Stimulated activated naive CD8-positive, alpha-beta T cell treated with anti-CD3 and anti-CD28 coated beads, Interleukin-15, amount 100 ng/mL, for 72 hours (primary cell): Measurements from ENCODE around the gene PRM3.

Source experiments
- ATAC-seq: fragments of 150-1000 bp; cut with Tn5 transposase; 2 replicates; pipeline ENCODE4 v1.10.0; 2021; ENCODE audit warnings: mild to moderate bottlenecking, moderate library complexity
- DNase-seq, 2 donors: peaks; one replicate each; pipeline ENCODE4 v3.0.0; 2021 to 2022
- H3K27ac Mint-ChIP-seq, 2 donors: one replicate each; pipeline ENCODE4 v1.8.0; 2022; ENCODE audit warnings: mild to moderate bottlenecking in 2 of 2, mixed read lengths in 2 of 2, moderate library complexity in 2 of 2
- H3K27me3 Mint-ChIP-seq: one replicate; pipeline ENCODE4 v1.8.0; 2022; ENCODE audit warnings: mixed read lengths
- H3K4me1 Mint-ChIP-seq: one replicate; pipeline ENCODE4 v1.8.0; 2022; ENCODE audit warnings: mild to moderate bottlenecking, mixed read lengths
- H3K4me3 Mint-ChIP-seq, 2 donors: one replicate each; pipeline ENCODE4 v1.8.0; 2022; ENCODE audit warnings: mild to moderate bottlenecking in 2 of 2, mixed read lengths in 2 of 2, moderate library complexity in 1 of 2
- H3K9me3 Mint-ChIP-seq, 2 donors: one replicate each; pipeline ENCODE4 v1.8.0; 2022; ENCODE audit warnings: mixed read lengths in 2 of 2

Gene PRM3

DNA sequence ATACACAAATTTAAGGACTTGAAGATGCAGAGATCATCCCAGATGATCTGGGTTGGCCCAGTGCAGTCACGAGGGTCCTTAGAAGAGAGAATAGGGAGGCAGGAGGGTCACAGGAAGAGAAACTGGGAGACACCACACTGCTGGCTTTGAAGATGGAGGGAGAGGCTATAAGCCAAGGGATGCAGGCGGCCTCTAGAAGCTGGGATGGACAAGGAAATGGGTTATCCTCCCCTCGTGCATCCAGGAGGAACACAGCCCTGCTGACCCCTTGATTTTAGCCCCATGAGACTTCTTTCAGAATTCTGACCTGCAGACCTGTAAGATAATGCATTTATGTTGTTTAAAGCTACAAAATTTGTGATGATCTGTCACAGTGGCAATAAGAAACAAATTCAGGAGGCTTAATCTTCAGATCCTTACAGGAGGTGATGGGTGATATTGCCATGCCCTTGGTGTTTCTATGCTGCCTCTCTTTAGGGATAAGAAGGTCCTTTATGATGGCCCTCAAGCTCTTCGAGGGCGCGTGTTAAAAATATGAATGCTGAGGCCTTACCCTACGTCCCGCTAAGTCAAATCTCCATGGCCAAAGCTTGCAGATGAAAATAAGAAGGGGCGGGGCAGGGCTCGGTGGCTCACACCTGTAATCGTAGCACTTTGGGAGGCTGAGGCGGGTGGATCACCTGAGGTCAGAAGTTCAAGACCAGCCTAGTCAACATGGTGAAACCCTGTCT, 4.3 kb upstream of the PRM3 start:
- Mint-ChIP-seq H3K9me3 (no peaks in the 10 kb centered on the region), H3K27me3 (no peaks in the 10 kb centered on the region), H3K4me3 (no peak overlapping the region), H3K27ac (peak overlapping the region in 1 of 2 donors; percentile 34), H3K4me1 (peaks cover 12% of the 10 kb centered on the region)
- ATAC-seq (no peak), DNase-seq (no peak)

GRCh38 chr16:11276896-11277593, 3.6 kb upstream of the PRM3 start:
- ATAC-seq = no peak
- H3K4me3 Mint-ChIP-seq = no peak overlapping the region
- H3K4me1 Mint-ChIP-seq = peaks cover 9% of the 10 kb centered on the region
- no peaks in the 10 kb centered on the region for H3K9me3 Mint-ChIP-seq
- DNase-seq = no peak
- H3K27me3 Mint-ChIP-seq = no peaks in the 10 kb centered on the region
- no peak overlapping the region for H3K27ac Mint-ChIP-seq

DNA sequence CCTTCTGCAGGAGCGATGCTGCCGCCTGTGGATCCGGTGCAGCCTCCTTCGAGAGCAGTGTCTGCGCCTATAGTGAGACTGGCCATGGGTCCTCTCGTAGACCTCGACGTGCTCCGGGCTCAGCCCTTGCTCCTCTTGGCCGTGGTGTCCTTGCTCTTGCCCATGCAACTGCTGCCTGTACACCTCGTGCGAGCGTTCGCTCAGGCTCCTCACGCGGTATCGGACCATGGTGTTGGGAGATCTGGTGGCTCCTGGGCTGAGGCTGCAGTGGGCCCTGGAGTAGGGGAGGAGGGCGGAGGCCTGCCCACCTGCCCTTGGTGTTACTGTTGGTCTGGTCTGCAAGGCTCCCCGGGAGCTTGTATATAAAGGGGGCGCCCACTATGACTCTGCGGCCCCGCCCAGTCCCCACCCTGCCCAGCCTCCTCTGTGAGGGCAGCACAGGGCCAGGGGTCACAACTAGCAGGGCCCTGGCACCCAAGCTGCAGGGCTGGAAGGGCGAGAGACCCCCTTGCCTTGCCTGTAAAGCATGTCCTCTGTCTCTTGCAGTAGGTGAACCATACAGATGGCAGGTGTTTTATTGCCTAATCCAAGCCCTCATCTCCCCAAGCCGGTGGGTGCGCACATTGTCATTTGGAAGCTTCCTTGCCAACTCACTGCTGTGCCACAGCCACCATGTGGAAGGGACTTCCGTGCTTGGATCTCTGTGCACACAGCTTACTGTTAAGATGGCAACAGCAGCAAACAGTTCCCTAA, 2.9 kb upstream of the PRM3 start, which contains the start of gene PRM2:
TSS of gene PRM2 (minus strand) at position 338 of the 753 bp plus-strand sequence. CDS start at position 228, 110 bp downstream.
- H3K4me1 Mint-ChIP-seq = peaks cover 6% of the 10 kb centered on the region
- DNase-seq = no peak
- no peak within 1 kb of the TSS for H3K4me3 Mint-ChIP-seq
- peak; percentile 28 for ATAC-seq
- no peaks in the 10 kb centered on the region for H3K9me3 Mint-ChIP-seq
- no peak within 1 kb of the TSS for H3K27ac Mint-ChIP-seq
- no peaks in the 10 kb centered on the region for H3K27me3 Mint-ChIP-seq

- Mint-ChIP-seq H3K9me3 (no peaks in the 10 kb centered on the region), H3K4me1 (peaks cover 6% of the 10 kb centered on the region), H3K27ac (peak overlapping the region in 1 of 2 donors; percentile 68), H3K27me3 (no peaks in the 10 kb centered on the region), H3K4me3 (no peak overlapping the region)
- ATAC-seq (no peak), DNase-seq (no peak)
These were observed 1.5 kb upstream of the PRM3 start for GRCh38 chr16:11274964-11275363.

DNA sequence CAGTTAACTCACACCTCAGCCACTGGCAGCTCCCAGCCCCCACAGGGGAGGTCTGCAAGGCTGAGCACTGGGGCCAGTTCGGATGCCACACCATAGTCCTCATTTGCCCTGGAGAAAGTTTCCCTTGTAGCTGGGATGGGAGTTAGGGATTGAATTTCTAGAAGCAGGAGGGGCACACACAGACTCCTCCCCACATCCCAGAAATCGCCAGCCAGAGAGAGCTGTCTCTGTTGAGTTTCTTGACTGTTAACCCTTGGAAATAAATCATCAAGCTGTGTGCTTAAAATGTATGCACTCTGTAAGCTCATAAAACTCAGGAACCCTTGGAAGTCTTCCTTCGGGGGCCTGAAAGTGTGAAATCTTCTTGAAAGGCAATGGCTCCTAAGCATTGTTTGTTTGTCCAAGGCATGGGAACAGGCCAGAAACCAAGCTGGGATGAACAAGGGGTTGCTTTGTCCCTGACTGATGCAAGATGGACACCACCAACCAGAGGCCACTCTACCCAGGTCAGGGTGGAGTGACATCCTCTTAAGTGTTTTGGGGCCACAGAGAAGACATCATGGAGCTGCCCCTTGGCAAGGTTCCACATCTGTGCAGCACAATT, 394 bp upstream of the PRM3 start:
- Mint-ChIP-seq H3K27ac (no peak overlapping the region), H3K4me1 (no peaks in the 10 kb centered on the region), H3K9me3 (no peaks in the 10 kb centered on the region), H3K4me3 (no peak overlapping the region), H3K27me3 (no peaks in the 10 kb centered on the region)
- no peak for DNase-seq
- no peak for ATAC-seq

GRCh38 chr16:11272484-11272883, 945 bp downstream of the PRM3 start:
- Mint-ChIP-seq H3K4me1 (no peaks in the 10 kb centered on the region), H3K27ac (no peak overlapping the region), H3K9me3 (peaks cover 0 to 6% of the 10 kb centered on the region in 2 donors), H3K27me3 (no peaks in the 10 kb centered on the region), H3K4me3 (no peak overlapping the region)
- no peak for DNase-seq
- no peak for ATAC-seq

- no peak overlapping the region for H3K4me3 Mint-ChIP-seq
- DNase-seq = no peak
- H3K9me3 Mint-ChIP-seq = peaks cover 0 to 6% of the 10 kb centered on the region in 2 donors
- ATAC-seq = no peak
- no peaks in the 10 kb centered on the region for H3K27me3 Mint-ChIP-seq
- H3K4me1 Mint-ChIP-seq = no peaks in the 10 kb centered on the region
- no peak overlapping the region for H3K27ac Mint-ChIP-seq
These were observed 1.8 kb downstream of the PRM3 start for GRCh38 chr16:11271610-11272009.

DNA sequence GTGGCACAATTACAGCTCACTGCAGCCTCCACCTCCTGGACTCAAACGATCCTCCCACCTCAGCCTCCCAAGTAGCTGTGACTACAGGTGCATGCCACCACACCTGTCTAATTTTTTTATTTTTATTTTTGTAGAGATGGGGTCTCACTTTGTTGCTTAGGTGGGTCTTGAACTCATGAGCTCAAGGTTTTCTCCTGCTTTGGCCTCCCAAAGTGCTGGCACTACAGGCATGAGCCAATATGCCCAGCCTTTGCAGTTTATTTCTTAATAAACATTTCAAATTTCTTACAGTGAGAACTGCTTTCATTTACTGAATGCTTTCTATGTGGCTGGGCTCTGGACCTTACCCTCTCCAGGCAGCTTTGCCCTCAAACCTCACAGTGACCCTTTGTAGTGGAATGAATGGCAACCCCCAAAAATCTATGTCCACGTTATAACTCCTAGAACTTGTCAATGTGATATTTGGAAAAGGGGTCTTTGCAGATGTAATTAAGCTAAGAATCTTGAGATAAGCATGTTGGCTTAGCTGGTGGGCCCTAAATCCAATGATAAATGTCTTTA, 2.7 kb downstream of the PRM3 start:
- no peak overlapping the region for H3K4me3 Mint-ChIP-seq
- no peaks in the 10 kb centered on the region for H3K27me3 Mint-ChIP-seq
- no peaks in the 10 kb centered on the region for H3K4me1 Mint-ChIP-seq
- DNase-seq (no peak), ATAC-seq (no peak)
- no peak overlapping the region for H3K27ac Mint-ChIP-seq
- peaks cover 0 to 6% of the 10 kb centered on the region in 2 donors for H3K9me3 Mint-ChIP-seq

DNA sequence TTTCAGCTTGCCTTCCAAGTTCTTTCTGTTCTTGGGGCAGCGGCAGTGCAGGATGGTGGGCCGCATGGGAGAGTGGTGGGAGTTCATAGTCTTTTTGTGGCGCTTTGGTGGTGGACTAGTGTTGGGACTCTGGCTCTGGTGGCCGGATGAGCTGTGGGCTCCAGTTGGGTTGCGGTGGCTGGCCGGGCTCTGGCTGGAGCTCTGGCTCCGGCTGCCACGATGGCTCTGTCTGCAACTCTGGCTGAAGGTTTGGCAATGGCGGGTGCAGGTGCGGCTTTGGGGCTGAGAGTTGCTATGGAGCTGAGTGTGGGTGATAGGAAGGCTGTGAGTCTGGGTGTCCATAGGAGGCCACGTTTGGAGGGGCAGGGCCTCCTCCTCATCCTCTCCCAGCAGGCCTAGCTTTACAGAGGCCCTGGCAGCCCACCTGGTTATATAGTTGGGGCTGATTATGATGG, 4.5 kb downstream of the PRM3 start, which contains the start of gene TNP2:
TSS of gene TNP2 (minus strand) at position 405 of the 455 bp plus-strand sequence. CDS start at position 342, 63 bp downstream.
- no peaks in the 10 kb centered on the region for H3K27me3 Mint-ChIP-seq
- H3K9me3 Mint-ChIP-seq = peaks cover 0 to 6% of the 10 kb centered on the region in 2 donors
- H3K27ac Mint-ChIP-seq = no peak within 1 kb of the TSS
- peaks cover 9% of the 10 kb centered on the region for H3K4me1 Mint-ChIP-seq
- H3K4me3 Mint-ChIP-seq = no peak within 1 kb of the TSS
- ATAC-seq (no peak), DNase-seq (no peak)

DNA sequence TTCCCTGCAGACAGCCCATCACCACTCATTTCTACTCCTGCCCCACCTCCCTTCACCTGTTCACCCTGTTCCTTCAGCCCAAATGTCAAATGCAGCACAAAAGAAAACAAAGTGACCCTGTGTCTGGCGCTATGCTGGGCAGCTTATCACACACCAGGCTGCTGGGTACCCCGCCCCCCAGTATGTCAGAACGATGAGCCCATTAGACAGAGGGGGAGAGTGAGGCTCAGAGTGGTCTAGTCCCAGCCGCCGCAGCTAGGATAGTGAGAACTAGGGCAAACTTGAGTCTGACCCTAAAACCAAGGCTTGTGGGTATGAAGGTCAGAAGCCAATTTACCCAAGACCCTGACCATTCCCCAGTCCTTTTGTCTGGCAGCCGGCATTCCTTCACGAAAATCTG, 8.3 kb downstream of the PRM3 start:
- peaks cover 0 to 6% of the 10 kb centered on the region in 2 donors for H3K9me3 Mint-ChIP-seq

DNA sequence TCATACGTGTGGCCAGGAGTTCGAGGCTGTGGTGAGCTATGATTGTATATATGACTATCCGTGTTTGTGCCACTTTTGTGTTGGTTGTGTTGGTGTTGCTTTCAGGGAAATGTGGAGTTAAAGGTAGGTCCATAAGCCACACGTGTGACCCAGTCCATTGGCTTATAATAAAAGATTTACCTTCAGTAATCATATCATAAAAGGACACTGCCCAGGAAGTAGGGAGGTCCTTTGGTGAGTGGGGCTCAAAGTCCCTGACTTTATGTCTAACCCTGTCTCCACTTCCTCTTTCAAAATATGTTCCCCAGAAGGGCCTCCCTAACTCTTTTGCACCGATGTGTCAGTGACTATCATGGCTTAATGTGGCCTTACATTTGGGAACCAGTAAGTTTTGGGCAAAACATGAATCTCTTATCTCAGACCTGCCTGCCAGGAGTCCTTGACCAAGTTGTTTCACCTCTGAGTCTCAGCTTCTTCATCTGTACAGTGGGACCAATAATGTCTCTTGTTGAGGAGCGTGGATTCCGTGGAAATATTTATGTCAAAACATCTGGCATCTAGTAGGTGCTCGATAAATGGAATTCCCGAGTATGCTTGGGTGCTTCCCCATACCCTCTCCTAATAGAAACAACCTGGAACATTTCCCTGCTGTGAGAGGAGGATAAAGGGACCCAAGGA, 9.1 kb downstream of the PRM3 start:
- H3K4me1 Mint-ChIP-seq = peaks cover 42% of the 10 kb centered on the region

More for the DNA sequence above, 8.3 kb downstream of the PRM3 start:
- no peak for DNase-seq
- Mint-ChIP-seq H3K27ac (no peak overlapping the region), H3K4me1 (peaks cover 34% of the 10 kb centered on the region), H3K4me3 (no peak overlapping the region), H3K27me3 (peaks cover 4% of the 10 kb centered on the region)
- no peak for ATAC-seq

DNA sequence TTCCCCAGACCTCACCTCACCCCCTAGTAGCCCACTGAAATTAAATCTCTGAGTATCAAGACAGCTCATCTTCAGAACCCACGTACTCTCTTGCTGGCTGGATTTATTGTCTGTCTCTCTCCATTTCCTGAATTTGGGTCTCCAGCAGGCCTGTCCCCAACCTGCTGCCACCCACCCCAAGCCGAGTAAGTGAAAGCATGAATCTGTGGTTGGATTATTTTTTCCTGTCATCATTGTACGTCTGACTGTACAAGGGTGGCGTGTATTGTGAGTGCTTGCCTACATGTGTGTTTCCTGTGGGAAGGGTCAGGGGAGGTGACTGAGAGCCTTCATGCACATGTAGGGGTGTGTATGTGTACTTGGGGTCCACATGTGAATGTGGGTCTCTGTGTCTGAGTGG, 9.7 kb downstream of the PRM3 start:
- ATAC-seq = peak; percentile 95
- H3K27ac Mint-ChIP-seq = peak overlapping the region; percentile 54 to 82
- H3K9me3 Mint-ChIP-seq = peaks cover 0 to 6% of the 10 kb centered on the region in 2 donors
- H3K27me3 Mint-ChIP-seq = peaks cover 12% of the 10 kb centered on the region
- peaks cover 47% of the 10 kb centered on the region for H3K4me1 Mint-ChIP-seq
- DNase-seq = peak; percentile 50 to 87
- peak overlapping the region; percentile 57 to 76 for H3K4me3 Mint-ChIP-seq

More for the DNA sequence above, 9.1 kb downstream of the PRM3 start:
- Mint-ChIP-seq H3K27ac (peak overlapping the region in 1 of 2 donors; percentile 82), H3K9me3 (peaks cover 0 to 6% of the 10 kb centered on the region in 2 donors), H3K4me3 (peak overlapping the region; percentile 57 to 76), H3K27me3 (peaks cover 12% of the 10 kb centered on the region)
- DNase-seq = no peak
- peak; percentile 27 for ATAC-seq

DNA sequence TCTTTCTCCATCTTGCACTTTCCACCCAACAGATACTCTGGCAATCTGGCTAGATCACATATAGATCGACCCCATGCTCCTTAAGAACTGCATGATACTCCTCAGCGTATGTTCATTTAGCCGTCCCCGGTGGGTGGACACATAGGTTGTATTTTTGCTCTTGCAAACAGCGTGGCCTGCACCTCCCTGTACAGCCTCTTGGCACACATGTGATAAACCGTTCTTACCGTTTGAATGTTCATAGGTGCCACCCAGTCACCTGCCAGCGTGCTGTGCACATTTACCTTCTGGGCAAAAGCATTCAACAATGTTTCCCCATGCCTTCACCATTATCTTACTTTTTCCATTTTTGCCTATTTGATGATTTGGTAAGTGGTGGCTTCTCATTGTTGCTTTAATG, 10.5 kb downstream of the PRM3 start:
- Mint-ChIP-seq H3K4me3 (peak overlapping the region in 1 of 2 donors; percentile 28), H3K27ac (no peak overlapping the region), H3K27me3 (peaks cover 12% of the 10 kb centered on the region), H3K9me3 (no peaks in the 10 kb centered on the region), H3K4me1 (peaks cover 56% of the 10 kb centered on the region)
- ATAC-seq = no peak
- no peak for DNase-seq

DNA sequence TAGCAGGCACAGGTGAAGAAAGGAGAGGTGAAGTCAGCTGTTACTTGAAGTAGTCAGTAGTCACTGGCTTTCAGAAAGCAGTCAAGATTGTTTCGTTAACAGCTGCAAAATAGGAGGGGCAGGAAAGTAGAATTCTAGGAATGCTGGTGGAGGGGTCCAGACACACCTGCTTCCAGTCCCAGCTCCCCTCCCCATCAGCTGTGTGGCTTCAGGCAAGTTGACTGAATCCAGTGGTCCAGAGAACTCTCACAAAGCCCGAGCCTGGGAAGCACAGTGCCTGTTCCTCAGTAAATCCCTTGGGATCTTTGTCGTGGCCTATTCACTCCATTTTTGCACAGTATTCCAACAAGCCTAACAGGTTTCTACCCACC, 12.8 kb downstream of the PRM3 start:
- Mint-ChIP-seq H3K9me3 (no peaks in the 10 kb centered on the region), H3K4me1 (peaks cover 68% of the 10 kb centered on the region), H3K27ac (no peak overlapping the region), H3K4me3 (no peak overlapping the region), H3K27me3 (peaks cover 12% of the 10 kb centered on the region)
- ATAC-seq = no peak
- DNase-seq = no peak
